HG02642 (cell line): ENCODE results near the gene A3GALT2.
"Not testable (repeated sequence)": the region's sequence is repeated elsewhere in the genome, so short reads cannot be mapped to it uniquely, and the experiment has no call there.

Experiments
- ATAC-seq: cut with Tn5 transposase; IDR thresholded peaks from one replicate; pipeline ENCODE4 v1.9.1; 2021; ENCODE audit warnings: mild to moderate bottlenecking; ENCODE audit not compliant: unreplicated experiment, poor library complexity

A3GALT2 gene

GRCh38 chr1:33296082-33296458, 24.8 kb downstream of the A3GALT2 start:
- ATAC-seq, result no peak

GRCh38 chr1:33295450-33296081, 25.3 kb downstream of the A3GALT2 start:
- ATAC-seq, result peak; percentile 81

GRCh38 chr1:33295023-33295422, 25.9 kb downstream of the A3GALT2 start:
- ATAC-seq, result no peak

GRCh38 chr1:33294071-33295010, 26.6 kb downstream of the A3GALT2 start:
- ATAC-seq, result no peak

- ATAC-seq, result no peak
These were observed 28.1 kb downstream of the A3GALT2 start for GRCh38 chr1:33292726-33293340.

GRCh38 chr1:33290615-33291014, 30.3 kb downstream of the A3GALT2 start:
- not testable (repeated sequence) for ATAC-seq

GRCh38 chr1:33289858-33290154, 31.1 kb downstream of the A3GALT2 start:
- ATAC-seq, result no peak

GRCh38 chr1:33288976-33289857, 31.7 kb downstream of the A3GALT2 start:
- ATAC-seq, result no peak

- ATAC-seq, result no peak
These were observed 33.6 kb downstream of the A3GALT2 start for GRCh38 chr1:33287317-33287716.

GRCh38 chr1:33286451-33287185, 34.3 kb downstream of the A3GALT2 start:
- ATAC-seq, result no peak

- no peak for ATAC-seq
These were observed 36.8 kb downstream of the A3GALT2 start for GRCh38 chr1:33284049-33284448.

- ATAC-seq, result no peak
These were observed 38.1 kb downstream of the A3GALT2 start for GRCh38 chr1:33282791-33283190.

- no peak for ATAC-seq
These were observed 39.2 kb downstream of the A3GALT2 start for GRCh38 chr1:33281554-33282303.

- ATAC-seq, result no peak
These were observed 40.7 kb downstream of the A3GALT2 start for GRCh38 chr1:33280091-33280661.

GRCh38 chr1:33277488-33278084, 43.3 kb downstream of the A3GALT2 start:
- ATAC-seq, result no peak

GRCh38 chr1:33276573-33277298, 44.2 kb downstream of the A3GALT2 start:
- no peak for ATAC-seq

- no peak for ATAC-seq
These were observed 45.0 kb downstream of the A3GALT2 start for GRCh38 chr1:33275706-33276572.
